GM21576 (cell line): Measurements from ENCODE around the gene RALA.
A peak's percentile ranks its signal among the peaks of the same experiment; 100 is the strongest.
"Not testable (repeated sequence)": the region's sequence is repeated elsewhere in the genome, so short reads cannot be mapped to it uniquely, and the experiment has no call there.

Source experiments
- ATAC-seq: cut with Tn5 transposase; IDR thresholded peaks from one replicate; pipeline ENCODE4 v1.9.1; 2021; ENCODE audit warnings: mild to moderate bottlenecking, moderate library complexity; ENCODE audit not compliant: unreplicated experiment

RALA gene

DNA sequence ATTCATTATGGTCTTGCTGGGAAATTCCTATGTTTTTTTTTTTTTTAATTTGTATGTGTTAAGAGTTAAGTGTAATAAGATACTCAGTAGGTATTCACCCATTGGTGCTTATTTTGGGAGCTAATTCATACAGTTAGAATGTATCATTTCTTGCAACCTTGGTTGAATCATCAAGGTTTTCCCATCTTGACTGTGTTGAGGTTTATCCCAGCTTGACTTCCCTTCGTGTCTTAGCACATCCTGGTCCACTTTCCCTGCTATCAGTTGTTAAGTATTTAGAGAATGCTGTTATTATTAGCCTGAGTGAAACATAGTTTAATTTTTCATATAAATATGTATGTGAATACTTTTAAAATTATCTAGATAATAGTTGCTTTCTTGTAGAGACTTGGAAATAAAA is 20.8 kb downstream of the RALA start:
- no peak for ATAC-seq

DNA sequence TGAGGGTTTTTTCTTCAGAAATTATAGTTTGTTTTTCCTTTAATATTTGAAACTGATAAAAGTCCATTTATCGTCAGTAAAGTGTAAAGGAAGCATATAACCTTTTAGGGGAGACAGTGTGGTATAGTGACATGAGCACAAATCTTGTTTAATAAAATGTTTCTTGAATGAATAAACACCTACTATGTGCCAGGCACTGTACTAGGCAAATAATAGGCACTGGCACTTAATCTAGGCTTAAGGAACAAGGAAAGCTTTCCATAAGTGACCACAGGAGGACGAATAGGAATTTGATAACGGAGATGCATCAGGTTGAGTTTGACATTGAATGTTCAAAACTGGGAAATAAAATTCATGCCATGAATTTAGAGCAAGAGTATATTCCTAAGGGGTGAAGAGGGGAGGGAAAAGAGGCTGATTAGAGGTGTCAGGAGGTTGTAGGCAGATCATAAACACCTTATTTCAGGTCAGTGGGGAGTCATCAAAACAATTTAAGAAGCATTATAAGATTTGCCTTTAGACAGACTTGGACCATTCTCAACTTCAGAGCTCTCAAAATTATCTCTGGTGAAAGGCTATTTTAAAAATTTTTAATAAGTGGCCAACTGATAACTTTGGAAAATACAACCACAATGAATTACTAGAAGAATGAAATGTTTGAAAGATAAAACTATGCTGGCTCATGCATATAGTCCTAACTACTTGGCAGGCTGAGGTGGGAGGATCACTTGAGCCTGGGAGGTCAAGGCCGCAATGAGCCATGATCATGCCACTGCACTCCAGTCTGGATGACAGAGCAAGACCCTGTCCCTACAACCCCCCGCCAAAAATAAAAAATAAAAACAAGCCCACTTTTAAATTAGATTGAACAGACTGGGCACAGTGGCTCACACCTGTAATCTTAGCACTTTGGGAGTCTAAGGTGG is 22.4 kb downstream of the RALA start:
- no peak for ATAC-seq

DNA sequence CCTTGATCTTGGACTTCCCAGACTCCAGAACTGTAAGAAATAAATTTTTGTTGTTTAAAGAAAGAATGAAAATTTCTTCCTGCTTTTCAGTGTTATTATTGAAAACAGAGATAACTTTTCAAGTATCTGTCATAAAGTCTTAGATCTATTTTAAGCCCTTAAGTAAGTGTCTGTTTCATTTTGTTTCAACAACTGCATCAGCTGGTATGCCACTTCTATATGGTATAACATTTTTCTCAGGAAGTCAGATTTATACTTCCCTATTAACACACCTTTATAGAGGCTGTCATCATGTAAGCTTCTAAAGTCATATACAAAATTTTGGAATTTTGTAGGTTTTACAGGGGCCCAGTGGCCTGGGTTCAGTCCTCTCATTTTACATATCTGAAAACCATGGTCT is 24.4 kb downstream of the RALA start:
- ATAC-seq = peak; percentile 50

DNA sequence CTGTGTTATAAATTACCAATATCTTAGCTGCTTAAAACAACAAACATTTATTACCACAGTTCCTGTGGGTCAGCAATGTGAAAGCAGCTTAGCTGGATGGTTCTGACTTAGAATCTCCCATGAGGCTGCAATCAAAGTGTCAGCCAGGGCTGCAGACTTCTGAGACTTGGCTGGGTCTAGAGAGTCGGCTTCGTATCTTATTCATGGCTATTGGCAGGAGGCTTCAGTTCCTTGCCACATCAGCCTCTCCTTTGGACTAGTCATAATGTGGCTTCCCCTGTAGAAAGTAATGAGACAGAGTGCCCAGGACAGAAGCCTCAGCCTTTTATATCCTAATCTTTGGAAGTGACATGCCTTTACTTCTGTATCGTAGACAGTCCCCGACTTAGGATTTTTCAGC is 27.3 kb downstream of the RALA start:
- ATAC-seq = no peak

DNA sequence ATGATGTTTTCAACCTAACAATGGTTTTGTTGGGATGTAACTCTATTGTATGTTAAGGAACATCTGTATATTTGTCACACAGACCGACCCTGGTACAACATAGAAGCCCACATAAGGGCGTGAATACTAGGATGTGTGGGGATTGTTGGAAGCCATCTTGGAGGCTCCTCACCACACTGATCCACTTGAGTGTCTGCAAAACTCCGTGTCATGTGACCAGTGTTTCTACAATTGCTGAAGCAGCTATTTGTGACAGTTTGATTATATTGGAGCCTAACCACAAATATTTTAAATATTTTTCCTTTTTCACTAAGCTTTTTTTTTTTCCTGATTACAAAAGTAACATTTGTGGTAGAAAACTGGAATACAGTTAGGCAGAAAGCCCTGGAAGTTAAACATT is 27.9 kb downstream of the RALA start:
- ATAC-seq = no peak

DNA sequence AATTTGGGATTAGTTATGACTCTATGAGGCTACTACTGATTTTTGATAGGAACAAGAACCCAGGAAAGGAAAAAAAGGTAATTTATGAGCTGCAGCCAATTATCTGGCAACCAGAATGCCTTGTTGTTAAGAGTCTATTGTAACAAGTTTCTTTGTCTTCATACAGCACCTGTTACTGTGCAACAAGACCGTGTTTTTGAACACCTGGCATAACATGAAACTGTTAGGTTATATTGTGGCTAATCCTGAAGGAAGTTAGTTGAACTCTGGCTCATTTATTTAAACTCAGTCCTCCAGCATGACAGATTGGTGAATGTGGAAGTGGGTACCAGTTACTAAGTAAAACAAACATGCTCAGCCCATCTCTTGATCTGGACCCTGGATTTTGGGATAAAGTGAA is 33.0 kb downstream of the RALA start:
- ATAC-seq = no peak

DNA sequence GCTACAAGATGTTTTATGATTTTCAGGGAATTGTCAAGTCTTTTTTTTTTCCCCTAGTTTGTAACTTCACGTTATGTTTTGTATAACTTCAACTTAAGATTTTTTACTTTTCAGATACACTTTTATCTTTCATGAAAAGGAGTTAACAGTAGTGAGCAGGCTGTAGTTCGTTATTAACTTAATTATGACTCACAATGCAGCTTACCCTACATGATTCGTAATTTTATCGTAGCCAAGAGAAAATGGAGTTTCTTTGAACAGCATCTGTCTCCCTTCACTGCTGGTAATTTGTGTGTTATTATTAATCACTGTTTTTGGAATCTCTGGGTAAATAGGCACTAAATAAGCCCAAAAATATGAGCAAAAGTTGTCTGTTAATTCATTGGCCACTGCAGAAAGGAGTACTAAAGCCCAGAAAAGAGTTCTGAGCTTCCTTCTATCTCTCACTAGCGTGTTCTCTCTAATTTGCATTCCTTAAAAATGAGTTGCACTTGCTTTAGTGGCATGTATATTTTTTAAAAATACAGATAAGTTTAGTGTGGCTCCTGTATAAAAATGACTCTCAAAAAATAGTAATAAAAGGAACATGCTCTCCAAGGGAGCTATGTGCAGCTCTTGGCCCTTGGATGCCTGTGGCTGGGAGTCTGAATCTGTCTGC is 36.1 kb downstream of the RALA start:
- ATAC-seq = no peak

DNA sequence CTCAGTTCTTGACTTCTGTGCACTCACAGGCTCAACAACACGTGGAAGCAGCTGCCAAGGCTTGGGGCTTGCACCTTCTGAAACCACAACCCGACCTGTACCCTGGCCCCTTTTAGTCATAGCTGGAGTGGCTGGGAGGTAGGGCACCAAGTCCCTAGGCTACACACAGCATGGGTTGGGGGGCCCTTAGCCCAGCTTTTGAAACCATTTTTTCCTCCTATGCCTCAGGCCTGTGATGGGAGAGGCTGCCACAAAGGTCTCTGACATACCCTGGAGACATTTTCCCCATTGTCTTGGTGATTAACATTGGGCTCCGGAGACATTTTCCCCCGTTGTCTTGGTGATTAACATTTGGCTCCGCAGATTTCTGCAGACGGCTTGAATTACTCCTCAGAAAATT is 38.6 kb downstream of the RALA start:
- ATAC-seq = no peak

DNA sequence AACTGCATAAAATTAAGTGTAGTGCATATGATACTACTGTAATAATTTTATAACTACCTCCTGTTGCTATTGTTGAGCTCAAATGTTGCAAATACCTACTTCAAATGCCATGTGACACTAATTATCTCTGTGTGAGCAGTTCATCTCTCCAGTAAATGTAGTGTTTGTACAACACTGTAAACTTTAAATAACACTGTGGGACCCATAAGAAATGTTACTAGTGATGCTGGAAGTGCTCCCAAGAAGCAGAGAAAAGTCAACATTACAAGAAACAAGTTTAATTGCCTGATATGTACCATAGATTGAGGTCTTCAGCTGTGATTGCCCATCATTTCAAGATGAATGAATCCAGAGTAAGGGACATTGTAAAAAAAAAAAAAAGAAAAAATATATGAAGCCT is 39.9 kb downstream of the RALA start:
- ATAC-seq = no peak

DNA sequence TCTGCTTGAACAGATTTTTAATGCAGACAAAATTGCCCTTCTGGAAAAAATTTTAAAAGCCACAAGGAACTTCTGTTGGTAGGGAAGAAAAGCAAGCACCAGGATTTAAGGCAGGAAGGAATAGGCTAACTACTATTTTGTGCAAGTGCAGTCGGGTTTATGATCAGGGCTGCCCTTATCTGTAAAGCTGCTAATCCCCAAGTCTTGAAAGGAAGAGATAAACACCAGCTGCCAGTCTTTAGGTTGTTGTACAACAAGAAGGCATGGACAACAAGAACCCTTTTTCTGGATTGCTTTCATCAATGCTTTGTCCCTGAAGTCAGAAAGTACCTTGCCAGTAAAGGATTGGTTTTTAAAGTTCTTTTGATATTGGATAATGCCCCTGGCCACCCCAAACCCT is 40.7 kb downstream of the RALA start:
- ATAC-seq = no peak

DNA sequence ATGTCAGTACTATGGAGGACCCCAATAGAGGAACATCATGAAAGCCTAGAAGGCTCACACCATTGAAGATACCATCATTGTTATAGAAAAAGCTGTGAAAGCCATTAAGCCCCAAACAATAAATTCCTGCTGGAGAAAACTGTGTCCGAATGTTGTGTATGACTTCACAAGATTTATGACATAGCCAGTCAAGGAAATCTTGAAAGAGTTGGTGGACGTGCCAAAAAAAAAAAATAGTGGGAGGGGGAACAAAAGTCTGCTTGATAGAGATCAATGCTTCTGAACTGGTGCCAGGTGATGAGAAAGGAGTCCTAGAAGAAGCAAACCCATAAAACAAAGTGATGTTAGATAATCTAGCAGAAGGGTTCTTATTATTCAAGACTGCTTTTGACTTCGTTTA is 41.2 kb downstream of the RALA start:
- ATAC-seq = no peak

DNA sequence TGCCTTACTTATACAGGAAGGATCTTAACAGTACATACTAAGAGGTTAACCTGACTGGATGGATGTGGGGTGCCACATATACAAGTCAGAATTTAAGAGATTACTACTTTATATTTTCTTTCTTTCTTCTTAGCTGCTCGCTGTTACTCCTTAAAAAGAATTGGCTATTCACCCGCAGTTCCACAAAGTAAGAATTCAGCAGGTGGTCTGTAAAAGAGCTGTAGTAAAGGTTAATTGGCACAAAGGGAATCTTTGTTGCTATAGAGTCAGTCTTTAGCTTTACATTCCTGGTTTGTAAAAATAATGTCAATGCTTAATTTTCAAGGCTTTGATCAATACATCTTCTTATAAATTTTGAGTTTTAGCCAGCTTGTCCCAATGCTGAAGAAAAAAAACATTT is 43.2 kb downstream of the RALA start:
- ATAC-seq = no peak

DNA sequence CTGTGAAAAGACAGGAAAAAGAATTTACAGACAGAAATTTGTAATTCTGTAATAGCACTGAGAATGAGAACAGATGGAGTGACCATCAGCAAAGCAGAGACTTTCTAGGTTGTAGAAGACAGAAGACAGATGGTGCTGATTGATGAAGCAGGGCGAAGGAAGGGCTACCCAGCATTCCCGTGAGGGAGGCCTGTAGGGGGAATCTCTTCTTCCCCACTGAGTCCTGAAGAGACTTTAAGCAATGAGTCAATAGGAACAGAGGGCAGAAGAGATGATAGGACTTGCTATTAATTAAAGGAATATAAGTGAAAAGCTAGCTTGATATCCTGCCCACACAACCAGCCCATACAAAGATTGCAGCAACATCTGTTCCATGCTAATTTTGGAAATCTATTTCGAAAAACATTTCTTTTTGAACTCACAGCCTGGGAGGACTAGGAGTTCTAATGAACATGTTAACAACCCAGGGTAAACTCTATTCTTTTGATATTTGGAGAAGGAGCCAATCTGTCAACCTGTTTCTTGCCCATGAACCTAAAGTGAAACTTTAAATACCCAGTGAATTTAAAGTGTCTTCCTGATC is 44.1 kb downstream of the RALA start:
- ATAC-seq = no peak

DNA sequence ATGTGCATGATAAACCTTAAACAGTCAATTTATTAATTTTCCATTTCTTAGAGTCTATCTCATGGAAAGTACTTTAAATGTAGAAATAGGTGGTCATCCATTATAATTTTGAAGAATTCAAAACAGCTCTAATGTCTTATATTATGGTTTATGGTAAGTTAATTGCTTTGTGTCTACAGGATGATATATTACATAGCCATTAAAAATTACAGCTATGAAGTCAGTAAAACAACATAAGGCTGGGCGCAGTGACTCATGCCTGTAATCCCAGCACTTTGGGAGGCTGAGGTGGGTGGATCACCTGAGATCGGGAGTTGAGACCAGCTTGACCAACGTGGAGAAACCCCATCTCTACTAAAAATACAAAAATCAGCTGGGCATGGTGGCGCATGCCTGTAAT is 44.9 kb downstream of the RALA start:
- not testable (repeated sequence) for ATAC-seq

DNA sequence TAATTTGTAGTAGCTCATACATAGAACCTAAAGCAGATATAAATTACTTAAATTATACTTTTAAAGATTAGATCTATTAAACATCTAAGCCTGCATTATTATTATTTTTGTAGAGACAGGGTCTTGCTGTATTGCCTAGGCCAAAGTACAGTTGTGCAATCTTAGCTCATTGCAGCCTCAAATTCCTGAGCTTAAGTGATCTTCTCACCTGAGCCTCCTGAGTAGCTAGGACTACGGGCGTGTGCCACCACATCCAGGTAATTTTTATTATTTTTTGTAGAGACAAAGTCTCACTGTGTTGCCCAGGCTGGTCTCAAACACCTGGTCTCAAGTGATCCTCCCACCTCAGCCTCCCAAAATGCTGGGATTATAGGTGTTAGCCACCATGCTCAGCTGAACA is 46.7 kb downstream of the RALA start:
- no peak for ATAC-seq

DNA sequence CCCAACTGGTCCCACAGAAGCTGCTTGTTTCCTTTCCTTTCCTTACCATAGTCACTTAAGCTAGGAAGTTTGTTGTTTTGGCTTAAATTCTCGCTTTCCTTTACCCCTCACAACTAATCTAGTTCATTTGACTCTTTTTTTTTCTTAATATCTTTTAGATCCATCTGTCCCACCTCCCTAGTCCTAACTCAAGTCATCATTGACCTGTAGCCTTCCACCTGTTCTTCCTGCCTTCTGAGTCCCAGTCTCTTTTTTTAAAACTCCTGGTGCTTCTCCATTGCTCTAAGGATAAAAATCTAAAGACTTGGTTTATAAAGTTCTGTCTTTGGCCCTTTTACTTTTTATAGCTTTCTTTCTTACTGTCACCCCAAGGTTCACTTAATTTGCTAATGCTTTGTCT is 47.6 kb downstream of the RALA start:
- no peak for ATAC-seq

DNA sequence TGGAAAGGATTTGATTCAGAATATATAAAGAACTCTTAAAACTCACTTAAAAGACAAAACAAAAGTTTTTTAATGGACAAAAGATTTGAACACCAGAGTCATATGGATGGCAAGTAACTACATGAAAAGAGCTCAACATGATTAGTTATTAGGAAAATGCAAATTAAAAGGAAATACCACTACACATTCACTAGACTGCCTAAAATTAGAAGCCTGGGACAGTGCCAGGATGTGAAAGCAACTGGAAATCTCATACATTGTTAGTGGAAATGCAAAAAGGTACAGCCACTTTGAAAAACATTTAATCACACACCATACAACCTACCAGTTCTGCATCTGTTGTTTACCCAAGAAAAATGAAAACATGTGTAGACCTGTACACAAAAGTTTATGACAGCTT is 48.8 kb downstream of the RALA start:
- no peak for ATAC-seq

DNA sequence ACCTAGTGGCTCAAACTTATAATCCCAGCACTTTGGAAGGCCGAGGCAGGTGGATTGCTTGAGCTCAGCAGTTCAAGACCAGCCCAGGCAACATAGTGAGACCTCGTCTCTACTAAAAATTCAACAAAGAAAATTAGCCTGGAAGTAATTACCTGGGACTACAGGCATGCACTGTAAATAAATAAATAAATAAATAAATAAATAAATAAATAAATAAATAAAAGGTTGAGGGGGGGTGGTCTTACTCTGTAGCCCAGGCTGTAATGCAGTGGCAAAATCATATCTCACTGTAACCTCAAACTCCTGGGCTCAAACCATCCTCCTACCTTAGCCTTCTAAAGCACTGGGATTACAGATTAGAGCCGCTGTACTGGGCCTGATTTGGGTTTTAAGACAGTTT is 50.5 kb downstream of the RALA start:
- ATAC-seq = no peak

DNA sequence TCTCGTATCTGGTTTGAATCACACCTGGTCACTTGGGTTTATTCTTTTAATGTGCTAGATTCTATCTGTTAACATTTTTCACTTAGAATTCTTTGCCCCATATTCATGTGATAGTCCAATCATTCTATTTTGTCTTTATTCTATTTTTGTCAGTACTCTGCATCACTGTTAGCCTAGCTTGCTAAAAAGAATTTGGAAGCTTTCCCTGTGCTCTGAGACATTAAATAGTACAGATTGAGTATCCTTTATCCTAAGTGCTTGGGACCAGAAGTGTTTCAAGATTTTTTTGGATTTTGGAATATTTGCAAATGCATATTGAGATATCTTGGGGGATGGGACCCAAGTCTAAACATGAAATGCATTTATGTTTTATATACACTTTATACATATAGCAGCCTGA is 51.0 kb downstream of the RALA start:
- ATAC-seq = no peak

DNA sequence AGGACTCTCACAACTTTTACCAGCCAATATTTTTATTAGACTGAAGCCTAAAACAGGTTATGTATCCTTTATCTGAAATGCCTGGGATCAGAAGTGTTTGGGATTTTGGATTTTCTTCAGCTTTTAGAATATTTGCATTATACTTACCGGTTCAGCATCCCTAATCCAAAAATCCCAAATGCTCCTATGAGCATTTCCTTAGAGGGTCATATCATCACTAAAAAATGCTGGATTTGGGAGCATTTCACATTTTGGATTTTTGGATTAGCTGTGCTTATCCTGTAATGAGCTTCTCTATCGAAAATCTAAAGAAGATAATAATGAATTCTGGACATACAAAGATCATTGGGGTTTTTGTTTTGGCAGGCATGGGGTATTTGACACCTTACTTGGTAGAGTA is 53.0 kb downstream of the RALA start:
- no peak for ATAC-seq

DNA sequence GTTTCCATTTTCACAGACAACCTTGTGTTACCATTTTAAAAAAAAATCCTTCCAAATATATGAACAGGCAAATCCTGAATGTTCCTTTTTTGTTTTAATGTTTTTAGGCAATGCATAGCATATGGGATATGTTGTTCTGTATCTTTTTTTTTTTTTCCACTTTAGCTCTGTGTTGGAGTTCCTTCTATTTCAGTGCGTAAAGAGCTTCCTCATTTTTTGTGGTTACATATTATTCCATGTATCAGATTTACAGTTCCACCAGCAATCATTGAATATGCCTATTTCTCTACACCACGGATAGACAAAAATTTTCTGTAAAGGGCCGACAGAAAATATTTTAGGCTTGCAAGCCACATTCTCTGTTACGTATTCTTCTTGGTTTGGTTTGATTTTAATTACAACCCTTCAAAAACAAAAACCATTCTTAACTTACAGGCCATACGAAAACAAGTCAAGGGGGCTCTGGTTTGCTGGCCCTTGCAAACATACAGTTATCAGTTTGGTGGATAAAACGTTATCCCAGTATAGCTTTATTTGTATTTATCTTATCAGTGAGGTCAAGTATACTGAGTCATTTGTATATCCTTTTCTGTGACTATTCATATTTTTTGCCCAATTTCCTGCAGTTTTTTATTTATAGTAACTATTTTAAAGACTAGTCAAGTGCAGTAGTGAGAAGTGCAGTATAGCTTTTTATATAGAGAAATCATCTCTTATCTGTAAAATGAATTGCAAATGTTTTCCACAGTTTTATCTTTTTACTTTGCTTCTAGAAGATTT is 55.7 kb downstream of the RALA start:
- no peak for ATAC-seq
